Measurements from ENCODE around the gene TRPM8. TPM values are rescaled to one million over a fixed set of nuclear protein-coding genes. Genes with fewer than 3 reads are reported as not detected.

The TRPM8 gene
- total RNA-seq, 2 donors from 2014 or later = 0.21 TPM; not detected in 1

DNA sequence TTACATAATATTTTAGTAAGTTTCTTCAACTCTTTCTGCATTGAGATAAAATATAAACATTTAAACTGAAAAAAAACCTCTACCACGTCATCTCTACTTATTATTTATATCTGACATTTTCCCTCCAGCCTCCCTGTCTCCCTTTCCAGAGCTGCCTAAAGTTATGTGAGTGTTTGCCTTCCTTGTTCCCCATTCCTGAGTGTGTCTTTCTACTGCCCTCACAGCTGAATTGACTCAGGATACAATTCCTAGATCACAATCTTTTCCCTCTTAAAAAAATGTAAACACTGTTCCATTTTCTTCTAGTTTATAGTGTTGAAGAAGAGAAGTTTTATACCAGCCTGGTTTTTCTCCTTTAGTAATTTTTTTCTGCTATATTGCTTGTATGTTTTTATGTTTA is 5.3 kb downstream of the TRPM8 start:
- H3K27ac Mint-ChIP-seq = no peak overlapping the region
- H3K27me3 Mint-ChIP-seq = peaks cover 36% of the 10 kb centered on the region
- no peaks in the 10 kb centered on the region for H3K36me3 Mint-ChIP-seq (ENCODE audit: low read depth)
- H3K4me1 Mint-ChIP-seq = peaks cover 6% of the 10 kb centered on the region
- H3K4me3 Mint-ChIP-seq = no peak overlapping the region
- no peaks in the 10 kb centered on the region for H3K9me3 Mint-ChIP-seq
- ATAC-seq (replicated peaks) = no peak

DNA sequence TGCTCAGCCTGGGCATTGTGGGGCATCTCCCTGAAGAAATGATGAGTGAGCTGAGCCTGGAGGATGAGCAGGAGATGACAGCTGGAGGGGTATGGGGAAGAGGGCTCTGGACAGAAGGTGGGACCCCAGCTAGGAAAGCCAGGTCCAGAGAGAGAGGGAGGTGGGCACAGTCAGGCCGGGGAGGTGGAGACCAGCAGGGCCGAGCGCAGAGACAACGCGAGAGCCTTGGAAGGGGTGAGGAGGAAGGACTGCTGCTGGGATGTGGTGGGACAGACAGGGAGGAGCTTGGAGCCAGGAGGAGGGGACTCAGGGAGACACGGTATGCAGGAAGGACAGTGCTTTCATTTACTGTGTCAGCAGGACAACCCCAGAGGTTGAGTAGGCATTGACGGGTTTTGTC is 8.2 kb downstream of the TRPM8 start:
- no peaks in the 10 kb centered on the region for H3K9me3 Mint-ChIP-seq
- no peak overlapping the region for H3K27ac Mint-ChIP-seq
- no peak overlapping the region for H3K4me3 Mint-ChIP-seq
- no peak for ATAC-seq (replicated peaks)
- H3K4me1 Mint-ChIP-seq = no peaks in the 10 kb centered on the region
- H3K27me3 Mint-ChIP-seq = peaks cover 37% of the 10 kb centered on the region
- no peaks in the 10 kb centered on the region for H3K36me3 Mint-ChIP-seq (ENCODE audit: low read depth)

DNA sequence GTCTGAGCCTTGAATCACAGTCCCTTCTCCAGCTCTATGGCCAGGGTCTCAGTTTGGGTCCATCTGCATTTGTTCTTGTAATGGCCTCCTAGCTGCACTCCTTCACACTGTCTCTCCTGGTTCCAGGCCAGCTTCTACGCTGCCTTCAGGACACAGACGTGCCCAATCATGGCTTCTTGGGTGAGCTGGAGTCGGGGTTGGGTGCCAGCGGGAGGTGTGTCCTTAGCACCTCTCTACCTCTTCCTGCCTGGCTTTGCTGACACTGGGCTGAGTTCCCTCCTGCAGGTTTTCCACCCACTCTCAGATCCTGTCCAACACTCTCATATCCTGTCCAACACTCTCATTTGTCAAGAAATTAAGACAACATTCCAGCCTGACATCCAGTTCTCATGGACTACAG is 9.6 kb downstream of the TRPM8 start:
- H3K9me3 Mint-ChIP-seq = no peaks in the 10 kb centered on the region
- H3K27me3 Mint-ChIP-seq = peaks cover 50% of the 10 kb centered on the region
- no peak overlapping the region for H3K27ac Mint-ChIP-seq
- no peak overlapping the region for H3K4me3 Mint-ChIP-seq
- H3K4me1 Mint-ChIP-seq = no peaks in the 10 kb centered on the region
- H3K36me3 Mint-ChIP-seq (ENCODE audit: low read depth) = no peaks in the 10 kb centered on the region
- ATAC-seq (replicated peaks) = no peak

- Mint-ChIP-seq H3K36me3 (ENCODE audit: low read depth) (no peaks in the 10 kb centered on the region), H3K27ac (no peak overlapping the region), H3K9me3 (no peaks in the 10 kb centered on the region), H3K4me1 (no peaks in the 10 kb centered on the region), H3K4me3 (no peak overlapping the region), H3K27me3 (peaks cover 60% of the 10 kb centered on the region)
- ATAC-seq (replicated peaks) = no peak
These were observed 11.6 kb downstream of the TRPM8 start for GRCh38 chr2:233928594-233929351.

- H3K27ac Mint-ChIP-seq = no peak overlapping the region
- H3K4me3 Mint-ChIP-seq = no peak overlapping the region
- no peaks in the 10 kb centered on the region for H3K4me1 Mint-ChIP-seq
- ATAC-seq (replicated peaks) = no peak
- H3K36me3 Mint-ChIP-seq (ENCODE audit: low read depth) = no peaks in the 10 kb centered on the region
- H3K9me3 Mint-ChIP-seq = no peaks in the 10 kb centered on the region
- H3K27me3 Mint-ChIP-seq = peaks cover 55% of the 10 kb centered on the region
These were observed 12.3 kb downstream of the TRPM8 start for GRCh38 chr2:233929352-233930022.

- Mint-ChIP-seq H3K4me3 (no peak overlapping the region), H3K27me3 (peaks cover 52% of the 10 kb centered on the region), H3K36me3 (ENCODE audit: low read depth) (no peaks in the 10 kb centered on the region), H3K4me1 (peaks cover 4% of the 10 kb centered on the region), H3K9me3 (no peaks in the 10 kb centered on the region), H3K27ac (no peak overlapping the region)
- no peak for ATAC-seq (replicated peaks)
These were observed 17.4 kb downstream of the TRPM8 start for GRCh38 chr2:233934524-233934923.

DNA sequence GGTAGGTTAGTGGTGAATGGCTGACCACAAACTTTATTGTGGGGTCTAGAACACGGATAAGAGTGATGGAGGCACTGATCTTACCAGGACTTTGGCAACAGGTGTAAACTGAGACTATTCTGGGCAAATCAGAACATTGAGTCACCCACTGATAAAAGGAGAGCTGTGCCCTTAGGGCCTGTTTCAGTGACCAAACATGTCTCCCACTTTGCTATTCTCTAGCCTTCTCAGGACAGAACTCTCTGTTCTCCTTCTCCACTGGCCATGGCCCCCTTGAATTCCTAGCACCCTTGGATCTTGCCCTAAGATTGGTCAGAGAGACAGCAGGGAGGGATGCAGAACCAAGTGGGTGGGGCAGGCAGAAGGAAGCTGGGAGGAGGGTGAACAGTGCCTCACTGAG is 18.3 kb downstream of the TRPM8 start:
- Mint-ChIP-seq H3K9me3 (no peaks in the 10 kb centered on the region), H3K27ac (no peak overlapping the region), H3K4me3 (no peak overlapping the region), H3K36me3 (ENCODE audit: low read depth) (no peaks in the 10 kb centered on the region), H3K27me3 (peaks cover 48% of the 10 kb centered on the region), H3K4me1 (peaks cover 4% of the 10 kb centered on the region)
- ATAC-seq (replicated peaks) = no peak

GRCh38 chr2:233936089-233936488 is 18.9 kb downstream of the TRPM8 start:
- Mint-ChIP-seq H3K4me1 (peaks cover 9% of the 10 kb centered on the region), H3K9me3 (no peaks in the 10 kb centered on the region), H3K27ac (no peak overlapping the region), H3K4me3 (no peak overlapping the region), H3K27me3 (peaks cover 49% of the 10 kb centered on the region), H3K36me3 (ENCODE audit: low read depth) (no peaks in the 10 kb centered on the region)
- ATAC-seq (replicated peaks) = no peak

- Mint-ChIP-seq H3K4me3 (peak overlapping the region; percentile 64), H3K4me1 (peaks cover 9% of the 10 kb centered on the region), H3K9me3 (no peaks in the 10 kb centered on the region), H3K27me3 (peaks cover 37% of the 10 kb centered on the region), H3K27ac (no peak overlapping the region), H3K36me3 (ENCODE audit: low read depth) (no peaks in the 10 kb centered on the region)
- ATAC-seq (replicated peaks) = peak; percentile 42
These were observed 21.6 kb downstream of the TRPM8 start for GRCh38 chr2:233938676-233939370.

- H3K4me3 Mint-ChIP-seq = no peak overlapping the region
- peaks cover 42% of the 10 kb centered on the region for H3K27me3 Mint-ChIP-seq
- peaks cover 4% of the 10 kb centered on the region for H3K9me3 Mint-ChIP-seq
- H3K4me1 Mint-ChIP-seq = peaks cover 9% of the 10 kb centered on the region
- ATAC-seq (replicated peaks) = no peak
- no peaks in the 10 kb centered on the region for H3K36me3 Mint-ChIP-seq (ENCODE audit: low read depth)
- H3K27ac Mint-ChIP-seq = no peak overlapping the region
These were observed 23.5 kb downstream of the TRPM8 start for GRCh38 chr2:233940376-233941276.

- Mint-ChIP-seq H3K27ac (no peak overlapping the region), H3K4me3 (no peak overlapping the region), H3K36me3 (ENCODE audit: low read depth) (no peaks in the 10 kb centered on the region), H3K27me3 (peaks cover 45% of the 10 kb centered on the region), H3K4me1 (peaks cover 9% of the 10 kb centered on the region), H3K9me3 (peaks cover 4% of the 10 kb centered on the region)
- no peak for ATAC-seq (replicated peaks)
These were observed 25.6 kb downstream of the TRPM8 start for GRCh38 chr2:233942731-233943130.

DNA sequence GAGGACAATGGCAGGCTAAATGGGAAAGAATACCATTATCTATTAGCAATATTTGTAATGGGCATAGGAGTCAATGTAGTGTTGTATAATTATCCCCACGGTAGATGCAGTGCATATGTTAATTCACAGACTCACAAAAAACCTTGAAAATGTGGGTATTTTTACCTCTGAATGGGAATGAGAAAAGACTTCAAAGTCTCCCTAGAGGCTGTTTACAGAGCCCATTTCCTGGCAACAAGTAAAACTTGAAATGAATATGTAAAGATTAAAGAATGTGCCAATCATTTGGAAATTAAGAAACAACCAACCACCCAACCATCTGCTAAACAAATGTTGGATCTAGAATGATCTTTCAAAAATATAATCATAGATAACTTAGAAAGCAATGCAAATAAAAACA is 27.1 kb downstream of the TRPM8 start:
- Mint-ChIP-seq H3K4me3 (no peak overlapping the region), H3K4me1 (peaks cover 5% of the 10 kb centered on the region), H3K36me3 (ENCODE audit: low read depth) (no peaks in the 10 kb centered on the region), H3K27me3 (peaks cover 33% of the 10 kb centered on the region), H3K9me3 (peaks cover 4% of the 10 kb centered on the region), H3K27ac (no peak overlapping the region)
- ATAC-seq (replicated peaks) = no peak

DNA sequence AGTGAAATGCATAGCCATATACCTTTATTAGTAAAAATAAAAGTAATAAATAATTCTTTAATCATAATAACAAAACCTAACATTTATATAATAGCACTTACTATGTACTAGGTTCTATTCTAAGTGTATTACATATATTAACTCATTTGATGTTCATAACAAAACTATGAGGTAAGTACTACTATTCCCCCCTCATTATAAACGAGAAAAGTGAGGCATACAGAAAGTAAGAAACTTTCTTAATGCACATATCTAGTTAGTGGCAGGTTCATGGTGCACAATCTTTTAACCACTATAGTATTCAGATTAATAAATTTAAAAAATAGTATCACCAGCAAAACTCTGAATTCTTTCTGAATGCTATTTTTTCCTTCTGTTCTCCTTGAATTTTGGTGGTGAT is 27.5 kb downstream of the TRPM8 start:
- peak; percentile 32 for ATAC-seq (replicated peaks)
- Mint-ChIP-seq H3K36me3 (ENCODE audit: low read depth) (no peaks in the 10 kb centered on the region), H3K4me1 (peaks cover 4% of the 10 kb centered on the region), H3K27me3 (peaks cover 33% of the 10 kb centered on the region), H3K27ac (no peak overlapping the region), H3K9me3 (peaks cover 4% of the 10 kb centered on the region), H3K4me3 (no peak overlapping the region)

DNA sequence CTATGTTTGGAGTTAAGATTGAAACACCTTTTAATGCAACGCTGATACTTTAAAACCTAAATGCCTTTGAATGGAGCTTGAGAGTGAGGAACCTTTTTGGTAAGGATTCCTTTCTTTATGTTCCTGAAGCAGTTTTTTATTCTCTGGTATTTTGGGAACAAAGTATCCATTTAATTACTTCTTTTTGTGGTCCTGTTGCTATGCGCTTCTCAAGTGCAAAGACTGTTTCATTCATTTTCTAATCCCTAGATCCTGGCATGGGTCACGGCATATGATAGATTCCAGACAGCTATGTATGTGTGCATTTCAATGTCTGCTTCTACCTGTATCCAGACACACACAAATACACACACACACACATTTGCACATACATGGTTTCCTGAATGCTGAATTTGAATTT is 28.0 kb downstream of the TRPM8 start:
- ATAC-seq (replicated peaks) = no peak
- H3K27ac Mint-ChIP-seq = no peak overlapping the region
- no peaks in the 10 kb centered on the region for H3K36me3 Mint-ChIP-seq (ENCODE audit: low read depth)
- H3K9me3 Mint-ChIP-seq = peaks cover 4% of the 10 kb centered on the region
- H3K4me3 Mint-ChIP-seq = no peak overlapping the region
- H3K27me3 Mint-ChIP-seq = peaks cover 36% of the 10 kb centered on the region
- peaks cover 4% of the 10 kb centered on the region for H3K4me1 Mint-ChIP-seq

Measured in activated T-helper 17 cell treated with anti-CD3 and anti-CD28 coated beads, Interleukin-2, amount 50 U/mL, for 72 hours (primary cell).